Neural crest cell (in vitro differentiated cells): Measurements from ENCODE around the gene GORASP1. TPM values are rescaled to one million over a fixed set of nuclear protein-coding genes. Genes with fewer than 3 reads are reported as not detected.

ENCODE experiments used
- DNase-seq: peaks from one replicate; pipeline ENCODE4 v3.0.0; 2021; ENCODE audit warnings: low read depth, mixed read lengths, low spot score
- H3K27ac Mint-ChIP-seq: one replicate; pipeline ENCODE4 v1.8.0; 2021; ENCODE audit warnings: mild to moderate bottlenecking, mixed read lengths; ENCODE audit not compliant: unreplicated experiment
- H3K27me3 Mint-ChIP-seq: 2 replicates; pipeline ENCODE4 v1.8.0; 2021; ENCODE audit warnings: low read depth, mild to moderate bottlenecking, mixed read lengths
- H3K36me3 Mint-ChIP-seq: 2 replicates; pipeline ENCODE4 v1.8.0; 2021; ENCODE audit warnings: low read depth, mild to moderate bottlenecking, mixed read lengths
- H3K4me1 Mint-ChIP-seq: 2 replicates; pipeline ENCODE4 v1.8.0; 2021; ENCODE audit warnings: mixed read lengths
- H3K4me3 Mint-ChIP-seq: one replicate; pipeline ENCODE4 v1.8.0; 2021; ENCODE audit warnings: mild to moderate bottlenecking, mixed read lengths
- H3K9me3 Mint-ChIP-seq: 2 replicates; pipeline ENCODE4 v1.8.0; 2021; ENCODE audit warnings: mixed read lengths
- total RNA-seq: library from RNA; stranded (reverse); gene quantifications from 2 replicates; pipeline ENCODE4 v1.2.1, GENCODE V29; 2021
- TF ChIP-seq, protein P1 (sequence below): fragments of 200-600 bp; sonication (generic); conservative IDR thresholded peaks from 2 replicates; pipeline ENCODE4 v1.5.0; 2021; ENCODE audit warnings: antibody characterized with exemption, mild to moderate bottlenecking

The GORASP1 gene
- total RNA-seq, 1 donor from 2014 or later = 54.0 TPM

DNA sequence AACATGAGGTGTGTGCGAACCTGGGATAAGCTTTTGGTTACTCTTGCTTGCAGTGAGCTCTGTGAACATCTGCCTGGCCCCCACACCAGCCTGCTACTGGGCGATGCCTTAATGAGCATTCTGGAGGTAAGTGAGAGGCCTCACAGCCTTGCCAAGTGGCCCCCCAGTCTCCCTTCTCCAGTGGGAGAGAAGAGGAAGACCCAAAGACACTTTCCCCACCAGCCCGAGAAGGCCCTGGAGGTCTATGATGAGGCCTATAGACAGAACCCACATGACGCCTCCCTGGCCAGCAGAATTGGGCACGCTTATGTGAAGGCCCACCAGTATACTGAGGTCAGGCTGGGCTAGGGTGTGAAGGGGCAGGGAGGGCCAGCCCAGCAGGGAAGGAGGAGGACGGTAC lies 22.6 kb upstream of the GORASP1 start:
- Mint-ChIP-seq H3K4me1 (peaks cover 8% of the 10 kb centered on the region), H3K4me3 (no peak overlapping the region), H3K9me3 (no peaks in the 10 kb centered on the region), H3K36me3 (no peaks in the 10 kb centered on the region), H3K27ac (no peak overlapping the region), H3K27me3 (no peaks in the 10 kb centered on the region)
- DNase-seq = no peak
- TF ChIP-seq, protein P1, sequence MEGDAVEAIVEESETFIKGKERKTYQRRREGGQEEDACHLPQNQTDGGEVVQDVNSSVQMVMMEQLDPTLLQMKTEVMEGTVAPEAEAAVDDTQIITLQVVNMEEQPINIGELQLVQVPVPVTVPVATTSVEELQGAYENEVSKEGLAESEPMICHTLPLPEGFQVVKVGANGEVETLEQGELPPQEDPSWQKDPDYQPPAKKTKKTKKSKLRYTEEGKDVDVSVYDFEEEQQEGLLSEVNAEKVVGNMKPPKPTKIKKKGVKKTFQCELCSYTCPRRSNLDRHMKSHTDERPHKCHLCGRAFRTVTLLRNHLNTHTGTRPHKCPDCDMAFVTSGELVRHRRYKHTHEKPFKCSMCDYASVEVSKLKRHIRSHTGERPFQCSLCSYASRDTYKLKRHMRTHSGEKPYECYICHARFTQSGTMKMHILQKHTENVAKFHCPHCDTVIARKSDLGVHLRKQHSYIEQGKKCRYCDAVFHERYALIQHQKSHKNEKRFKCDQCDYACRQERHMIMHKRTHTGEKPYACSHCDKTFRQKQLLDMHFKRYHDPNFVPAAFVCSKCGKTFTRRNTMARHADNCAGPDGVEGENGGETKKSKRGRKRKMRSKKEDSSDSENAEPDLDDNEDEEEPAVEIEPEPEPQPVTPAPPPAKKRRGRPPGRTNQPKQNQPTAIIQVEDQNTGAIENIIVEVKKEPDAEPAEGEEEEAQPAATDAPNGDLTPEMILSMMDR = no peak

GRCh38 chr3:39128951-39129350 lies 21.5 kb upstream of the GORASP1 start:
- TF ChIP-seq, protein P1 = no peak
- DNase-seq = no peak
- Mint-ChIP-seq H3K27me3 (no peaks in the 10 kb centered on the region), H3K4me3 (no peak overlapping the region), H3K27ac (no peak overlapping the region), H3K4me1 (peaks cover 8% of the 10 kb centered on the region), H3K9me3 (no peaks in the 10 kb centered on the region), H3K36me3 (no peaks in the 10 kb centered on the region)

DNA sequence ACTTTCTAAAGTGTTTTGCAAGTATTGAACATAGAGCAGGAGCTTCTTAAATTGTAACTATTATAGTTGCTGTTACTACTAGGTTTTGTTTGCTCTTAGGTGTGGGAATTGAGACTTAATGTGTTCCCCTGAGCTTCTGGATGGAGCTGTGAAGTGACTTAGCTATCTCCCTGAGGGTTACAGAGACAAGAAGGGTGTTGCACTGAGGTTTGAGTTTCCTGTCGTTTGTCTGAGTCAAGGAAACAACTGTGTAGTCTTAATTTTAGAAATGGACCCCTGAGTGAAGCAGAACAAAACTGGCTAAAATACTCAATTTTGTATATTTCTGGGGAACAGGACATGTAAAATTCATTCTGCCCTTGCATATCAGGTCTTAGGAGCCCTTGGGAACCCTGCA lies 20.5 kb upstream of the GORASP1 start:
- no peak overlapping the region for H3K27ac Mint-ChIP-seq

GRCh38 chr3:39127269-39127907 lies 20.0 kb upstream of the GORASP1 start:
- no peak for DNase-seq
- peaks cover 8% of the 10 kb centered on the region for H3K4me1 Mint-ChIP-seq
- no peaks in the 10 kb centered on the region for H3K36me3 Mint-ChIP-seq
- no peak overlapping the region for H3K4me3 Mint-ChIP-seq
- no peaks in the 10 kb centered on the region for H3K9me3 Mint-ChIP-seq
- H3K27me3 Mint-ChIP-seq = no peaks in the 10 kb centered on the region
- no peak overlapping the region for H3K27ac Mint-ChIP-seq
- TF ChIP-seq, protein P1 = no peak

More for the DNA sequence above, 20.5 kb upstream of the GORASP1 start:
- Mint-ChIP-seq H3K36me3 (no peaks in the 10 kb centered on the region), H3K27me3 (no peaks in the 10 kb centered on the region), H3K4me3 (no peak overlapping the region), H3K4me1 (peaks cover 8% of the 10 kb centered on the region), H3K9me3 (no peaks in the 10 kb centered on the region)
- TF ChIP-seq, protein P1 = no peak
- no peak for DNase-seq

DNA sequence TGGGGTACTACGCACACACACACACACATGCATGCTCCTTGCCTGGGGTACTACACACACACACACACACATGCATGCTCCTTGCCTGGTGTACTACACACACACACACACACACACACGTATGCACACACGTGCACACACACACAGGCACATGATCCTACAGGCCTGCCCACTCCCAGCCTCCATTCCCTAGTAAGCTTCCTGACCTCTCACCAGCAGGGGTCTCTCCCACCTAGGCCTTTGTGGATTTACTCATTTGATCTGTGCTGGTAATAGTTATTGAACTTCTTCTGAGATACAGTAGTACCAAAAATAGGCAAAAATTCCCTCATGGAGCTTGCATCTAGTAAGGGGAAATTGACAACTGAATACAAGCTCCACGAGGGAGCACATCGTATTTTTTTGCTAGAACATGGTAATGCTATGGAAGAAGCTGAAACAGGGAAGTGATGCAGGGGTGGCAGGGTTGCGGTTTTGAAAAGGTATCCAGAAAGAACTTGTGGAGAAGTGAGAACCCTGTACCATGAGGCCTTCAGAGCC lies 19.2 kb upstream of the GORASP1 start:
- Mint-ChIP-seq H3K4me1 (peaks cover 8% of the 10 kb centered on the region), H3K9me3 (no peaks in the 10 kb centered on the region), H3K27me3 (no peaks in the 10 kb centered on the region), H3K4me3 (no peak overlapping the region), H3K36me3 (no peaks in the 10 kb centered on the region), H3K27ac (no peak overlapping the region)
- TF ChIP-seq, protein P1 = peak; percentile 58
- DNase-seq = peak; percentile 37
